HG03097 (cell line): ENCODE data around the gene PPP2R5C.

ENCODE experiments used
- ATAC-seq: cut with Tn5 transposase; IDR thresholded peaks from one replicate; pipeline ENCODE4 v1.9.1; 2021; ENCODE audit not compliant: unreplicated experiment, low FRiP score

The PPP2R5C gene

GRCh38 chr14:101834800-101835547 is 73.5 kb downstream of the PPP2R5C start:
- no peak for ATAC-seq

- no peak for ATAC-seq
Measured at GRCh38 chr14:101835566-101835965, 74.1 kb downstream of the PPP2R5C start.

- ATAC-seq: no peak
Measured at GRCh38 chr14:101836135-101836534, 74.6 kb downstream of the PPP2R5C start.

GRCh38 chr14:101838476-101838875 is 77.0 kb downstream of the PPP2R5C start:
- no peak for ATAC-seq

- peak; percentile 63 for ATAC-seq
Measured at GRCh38 chr14:101839236-101839635, 77.7 kb downstream of the PPP2R5C start.

- no peak for ATAC-seq
Measured at GRCh38 chr14:101839661-101840060, 78.2 kb downstream of the PPP2R5C start.

- ATAC-seq: no peak
Measured at GRCh38 chr14:101840649-101841369, 79.3 kb downstream of the PPP2R5C start.

- ATAC-seq: no peak
Measured at GRCh38 chr14:101843038-101843437, 81.5 kb downstream of the PPP2R5C start.

- ATAC-seq: peak; percentile 55
Measured at GRCh38 chr14:101843665-101844064, 82.2 kb downstream of the PPP2R5C start.

GRCh38 chr14:101844219-101844618 is 82.7 kb downstream of the PPP2R5C start:
- ATAC-seq: no peak

GRCh38 chr14:101844751-101845150 is 83.2 kb downstream of the PPP2R5C start:
- ATAC-seq: no peak

GRCh38 chr14:101845496-101845895 is 84.0 kb downstream of the PPP2R5C start:
- ATAC-seq: no peak

- no peak for ATAC-seq
Measured at GRCh38 chr14:101845896-101846295, 84.4 kb downstream of the PPP2R5C start.

GRCh38 chr14:101849125-101849524 is 87.6 kb downstream of the PPP2R5C start:
- ATAC-seq: peak; percentile 66

GRCh38 chr14:101849640-101850039 is 88.1 kb downstream of the PPP2R5C start:
- ATAC-seq: no peak

GRCh38 chr14:101851183-101851582 is 89.7 kb downstream of the PPP2R5C start:
- no peak for ATAC-seq

GRCh38 chr14:101851736-101852405 is 90.4 kb downstream of the PPP2R5C start:
- ATAC-seq: no peak

- ATAC-seq: no peak
Measured at GRCh38 chr14:101852785-101853184, 91.3 kb downstream of the PPP2R5C start.

GRCh38 chr14:101853455-101854018 is 92.0 kb downstream of the PPP2R5C start:
- ATAC-seq: no peak

GRCh38 chr14:101854366-101854765 is 92.9 kb downstream of the PPP2R5C start:
- ATAC-seq: no peak

- no peak for ATAC-seq
Measured at GRCh38 chr14:101855958-101856357, 94.4 kb downstream of the PPP2R5C start.
